Renal pelvis (tissue), 4 donors: Measurements from ENCODE around the gene CSMD2. TPM values are rescaled to one million over a fixed set of nuclear protein-coding genes. Genes with fewer than 3 reads are reported as not detected.

Source experiments
- DNase-seq: peaks from one replicate; pipeline ENCODE4 v3.0.0-alpha.2; 2013
- polyA plus RNA-seq, 3 donors: library from polyadenylated mRNA; unstranded; fragments of 120-200 nt; gene quantifications; one replicate each; pipeline ENCODE4 v1.2.1, GENCODE V29; 2013; ENCODE audit not compliant: insufficient read length in 3 of 3

Gene CSMD2
- polyA plus RNA-seq, 3 donors, result 0.87 to 1.3 (median 1.0) TPM

GRCh38 chr1:33650708-33651107, 514.3 kb downstream of the CSMD2 start:
- DNase-seq, result no peak

GRCh38 chr1:33649759-33650158, 515.3 kb downstream of the CSMD2 start:
- no peak for DNase-seq

GRCh38 chr1:33643216-33643615, 521.8 kb downstream of the CSMD2 start:
- DNase-seq, result no peak

GRCh38 chr1:33641104-33641830, 523.8 kb downstream of the CSMD2 start:
- DNase-seq, result no peak

GRCh38 chr1:33640114-33640660, 524.8 kb downstream of the CSMD2 start:
- no peak for DNase-seq

GRCh38 chr1:33637846-33638440, 527.1 kb downstream of the CSMD2 start:
- no peak for DNase-seq

- DNase-seq, result no peak
These were observed 528.8 kb downstream of the CSMD2 start for GRCh38 chr1:33636209-33636608.

- DNase-seq, result no peak
These were observed 529.6 kb downstream of the CSMD2 start for GRCh38 chr1:33635336-33636012.

- peak; percentile 36 for DNase-seq
These were observed 530.2 kb downstream of the CSMD2 start for GRCh38 chr1:33634806-33635205.

GRCh38 chr1:33634143-33634542, 530.9 kb downstream of the CSMD2 start:
- no peak for DNase-seq

- peak; percentile 87 for DNase-seq
These were observed 531.8 kb downstream of the CSMD2 start for GRCh38 chr1:33633019-33633801.

- no peak for DNase-seq
These were observed 534.3 kb downstream of the CSMD2 start for GRCh38 chr1:33630686-33631085.

- no peak for DNase-seq
These were observed 538.2 kb downstream of the CSMD2 start for GRCh38 chr1:33626801-33627200.

GRCh38 chr1:33624991-33625870, 539.8 kb downstream of the CSMD2 start:
- DNase-seq, result no peak

GRCh38 chr1:33624261-33624990, 540.6 kb downstream of the CSMD2 start:
- DNase-seq, result no peak

GRCh38 chr1:33623811-33624210, 541.2 kb downstream of the CSMD2 start:
- DNase-seq, result no peak

- DNase-seq, result no peak
These were observed 542.3 kb downstream of the CSMD2 start for GRCh38 chr1:33622757-33623156.

- DNase-seq, result no peak
These were observed 546.4 kb downstream of the CSMD2 start for GRCh38 chr1:33618636-33619035.

GRCh38 chr1:33617451-33617850, 547.6 kb downstream of the CSMD2 start:
- no peak for DNase-seq

GRCh38 chr1:33616780-33617179, 548.2 kb downstream of the CSMD2 start:
- DNase-seq, result no peak
